ENCODE measurements around the gene NTM. TPM values are rescaled to one million over a fixed set of nuclear protein-coding genes. Genes with fewer than 3 reads are reported as not detected.

The NTM gene
- total and polyA plus RNA-seq, 12 donors: 0.26 to 11.5 (median 4.0) TPM

DNA sequence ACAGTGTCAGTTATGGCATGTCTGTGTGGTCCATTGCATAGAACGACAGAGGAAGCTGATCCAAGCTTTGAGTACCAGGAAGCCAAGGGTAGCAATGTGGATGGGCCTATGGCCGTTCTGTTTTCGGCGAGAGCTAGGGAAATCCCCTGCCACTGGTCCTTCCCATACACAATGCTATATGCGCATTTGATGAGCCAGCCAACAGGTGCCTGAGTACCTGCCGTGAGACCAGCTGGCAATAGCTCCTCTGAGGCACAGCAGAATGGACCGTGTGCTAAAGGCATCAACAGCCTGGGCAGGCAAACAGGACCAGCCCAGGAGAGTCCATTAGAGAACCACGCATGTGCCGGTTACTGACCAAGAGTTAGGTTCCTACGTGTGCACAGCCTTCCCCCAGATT, 753.0 kb downstream of the NTM start:
- no peak overlapping the region for H3K27ac ChIP-seq
- H3K4me3 ChIP-seq: no peak overlapping the region
- TF ChIP-seq CTCF (IDR thresholded peaks at IDR 0.05) (no peak), POLR2A (IDR thresholded peaks at IDR 0.05) (no peak)
- no peak for DNase-seq
- 65 to 83% (median 73%) methylated on average over 7 to 10 of the region's 10 CpGs for WGBS, 4 donors
- intact Hi-C loops (cut with DNase I): no loop called here
- peaks cover 4 to 8% of the 10 kb centered on the region in 2 donors for H3K4me1 ChIP-seq (replicated peaks in 1 of 2)
- no peaks in the 10 kb centered on the region for H3K9me3 ChIP-seq (replicated peaks in 1 of 3)
- H3K27me3 ChIP-seq: no peaks in the 10 kb centered on the region
- no peaks in the 10 kb centered on the region for H3K36me3 ChIP-seq (replicated peaks in 1 of 2)

DNA sequence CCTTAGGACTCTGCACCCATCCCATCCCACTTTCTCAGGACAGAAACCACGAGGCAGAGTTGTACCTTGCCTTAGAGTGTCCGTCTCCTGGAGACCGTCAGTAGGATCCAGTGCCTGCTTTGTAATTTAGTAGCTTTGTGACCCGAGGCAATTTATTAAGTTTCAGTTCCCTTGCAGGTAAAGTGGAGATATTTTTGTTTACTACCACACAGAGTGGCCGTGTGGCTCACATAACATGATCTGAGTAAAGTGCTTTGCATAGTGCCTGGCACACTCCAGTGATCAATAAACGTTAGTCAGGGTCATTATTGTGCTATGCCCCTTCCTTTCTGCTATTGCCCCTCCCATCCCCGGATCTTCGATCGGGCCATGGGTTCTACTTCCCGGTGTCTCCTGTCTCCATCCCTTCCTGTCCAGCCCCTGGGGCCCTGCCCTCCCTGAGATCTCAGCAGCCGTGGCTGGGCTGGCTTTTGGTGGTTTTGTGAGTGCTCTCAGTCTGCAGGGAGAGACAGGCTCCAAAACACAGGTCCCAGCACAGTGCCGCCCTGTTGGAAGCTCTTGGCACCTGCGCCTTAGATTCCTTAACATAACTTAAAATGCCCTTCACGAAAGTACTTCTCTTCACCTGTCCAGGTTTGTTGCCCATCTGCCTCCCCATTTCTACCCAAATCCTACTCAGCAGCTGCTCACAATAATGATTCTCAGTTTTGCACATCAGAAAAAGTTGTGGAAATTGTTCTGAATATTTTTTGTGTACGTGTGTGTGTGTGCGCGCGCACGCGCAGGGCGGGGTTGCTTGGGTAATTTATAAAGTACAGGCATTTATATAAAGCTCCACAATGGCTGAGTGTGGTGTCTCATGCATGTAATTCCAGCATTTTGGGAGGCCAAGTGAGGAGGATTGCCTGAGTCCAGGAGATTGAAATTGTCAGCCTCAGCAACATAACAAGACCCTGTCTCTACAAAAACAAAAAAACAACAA, 753.7 kb downstream of the NTM start:
- Histone ChIP-seq H3K27ac (no peak overlapping the region), H3K4me3 (no peak overlapping the region), H3K36me3 (replicated peaks in 1 of 2) (no peaks in the 10 kb centered on the region), H3K27me3 (no peaks in the 10 kb centered on the region), H3K4me1 (replicated peaks in 1 of 2) (peaks cover 4 to 8% of the 10 kb centered on the region in 2 donors), H3K9me3 (replicated peaks in 1 of 3) (no peaks in the 10 kb centered on the region)
- 78 to 84% (median 81%) methylated on average over 21 of the region's 21 CpGs for WGBS, 4 donors
- intact Hi-C loops (cut with DNase I): no loop called here
- TF ChIP-seq POLR2A (IDR thresholded peaks at IDR 0.05) (no peak), CTCF (IDR thresholded peaks at IDR 0.05) (no peak)
- no peak for DNase-seq

DNA sequence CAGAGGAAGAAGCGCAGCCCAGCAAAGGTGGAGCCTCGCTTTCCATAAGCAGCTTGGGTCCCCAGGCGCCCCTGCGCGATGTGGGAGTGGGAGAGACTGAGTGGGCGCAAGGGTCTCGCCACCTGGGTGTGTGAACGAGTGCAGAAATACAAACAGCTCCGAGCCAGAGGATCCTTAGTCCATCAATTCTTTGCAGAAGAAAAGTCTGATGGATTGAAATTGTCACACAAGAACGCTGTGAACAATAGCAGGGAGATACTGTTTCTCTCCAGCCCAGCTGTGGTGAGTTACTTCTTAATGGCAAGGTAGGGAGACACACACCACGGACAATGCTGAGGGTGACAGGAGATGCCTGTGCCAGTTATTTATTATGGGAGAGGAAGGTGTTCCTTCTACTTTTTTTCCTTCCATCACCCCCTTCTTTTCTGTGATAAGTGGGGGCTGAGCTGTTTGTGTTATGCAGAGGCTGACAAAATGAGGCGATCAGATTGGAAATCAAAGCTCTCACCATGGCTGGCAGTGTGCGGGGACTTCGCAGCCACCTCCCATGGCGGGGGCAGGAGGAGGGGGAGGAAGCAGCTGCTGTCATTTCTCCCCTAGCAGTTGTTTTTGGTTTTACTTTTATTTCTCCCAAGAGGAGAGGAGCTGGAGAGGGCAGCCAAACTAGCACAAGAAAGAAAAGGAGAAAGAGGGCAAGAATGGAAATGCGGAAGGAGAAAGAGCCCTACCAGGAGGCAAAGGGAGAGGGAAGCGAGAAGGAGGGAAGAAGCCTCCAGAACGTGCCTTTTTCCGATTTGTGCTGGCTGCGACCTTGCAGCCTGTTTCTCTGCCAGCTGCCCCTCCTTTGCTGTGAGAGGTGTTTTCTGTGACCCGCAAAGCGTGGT, 755.8 kb downstream of the NTM start:
- no peaks in the 10 kb centered on the region for H3K36me3 ChIP-seq (replicated peaks in 1 of 2)
- H3K4me1 ChIP-seq (replicated peaks in 1 of 2): peaks cover 4 to 8% of the 10 kb centered on the region in 2 donors
- H3K9me3 ChIP-seq (replicated peaks in 1 of 3): no peaks in the 10 kb centered on the region
- H3K27ac ChIP-seq: peak overlapping the region in 1 of 5 donors; percentile 36
- H3K27me3 ChIP-seq: no peaks in the 10 kb centered on the region
- WGBS, 4 donors: 15 to 21% (median 18%) methylated on average over 22 of the region's 22 CpGs
- peak overlapping the region in 1 of 4 donors; percentile 24 for H3K4me3 ChIP-seq
- no peak for TF ChIP-seq CTCF (IDR thresholded peaks at IDR 0.05)
- TF ChIP-seq POLR2A (IDR thresholded peaks at IDR 0.05): no peak
- DNase-seq: peak in 5 of 7 donors; percentile 10 to 56 (median 24)
- intact Hi-C loops (cut with DNase I): loop anchor here in 1 of 2 donors (5.0 kb wide), 1 partner anchor 379 kb away; no protein-coding TSS in a partner anchor

Measured in adrenal gland (tissue), 12 donors.